ENCODE measurements around the gene SUPT4H1. TPM values are rescaled to one million over a fixed set of nuclear protein-coding genes. Genes with fewer than 3 reads are reported as not detected.
"Not testable (repeated sequence)": the region's sequence is repeated elsewhere in the genome, so short reads cannot be mapped to it uniquely, and the experiment has no call there.

Gene SUPT4H1
- polyA plus RNA-seq, 1 donor (not counting 4 experiments of a cell fraction or from before 2014, with no cell fraction given) = 206 TPM

DNA sequence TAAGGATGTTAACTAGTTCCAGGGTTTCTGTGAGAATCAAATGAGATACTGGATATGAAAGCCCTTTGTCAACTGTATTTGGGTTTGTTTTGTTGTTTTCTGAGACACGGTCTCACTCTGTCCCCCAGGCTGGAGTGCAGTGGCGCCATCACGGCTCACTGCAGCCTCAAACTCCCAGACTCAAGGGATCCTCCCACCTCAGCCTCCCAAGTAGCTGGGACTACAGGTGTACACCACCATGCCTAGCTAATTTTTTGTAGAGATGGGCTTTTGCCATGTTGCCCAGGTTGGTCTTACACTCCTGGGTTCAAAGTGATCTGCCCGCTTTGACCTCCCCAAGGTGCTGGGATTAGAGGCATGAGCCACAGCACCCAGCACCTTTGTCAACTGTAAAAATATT lies 8.9 kb downstream of the SUPT4H1 start:
- Histone ChIP-seq H3K36me3 (ENCODE audit: control insufficient read depth in 2 of 2, extremely low read depth in 1 of 2, insufficient read depth in 2 of 2, low read length in 2 of 2) (peaks cover 19 to 33% of the 10 kb centered on the region in 2 experiments), H3K79me2 (ENCODE audit: control insufficient read depth, insufficient read depth, low read length) (no peaks in the 10 kb centered on the region), H3K27me3 (ENCODE audit: control insufficient read depth, extremely low read depth, insufficient read depth, low read length) (no peaks in the 10 kb centered on the region), H2AFZ (ENCODE audit: control insufficient read depth, low read length) (no peak overlapping the region), H3K9me3 (ENCODE audit: control insufficient read depth, low read depth, low read length) (no peaks in the 10 kb centered on the region), H4K20me1 (ENCODE audit: control insufficient read depth, extremely low read depth, insufficient read depth, low read length) (no peaks in the 10 kb centered on the region), H3K27ac (ENCODE audit: control insufficient read depth, insufficient read depth, low read length) (no peak overlapping the region), H3K9me1 (ENCODE audit: control insufficient read depth, extremely low read depth, insufficient read depth, low read length) (no peaks in the 10 kb centered on the region), H3K4me2 (ENCODE audit: control insufficient read depth, extremely low read depth, insufficient read depth, low read depth, low read length) (no peak overlapping the region), H3K4me3 (ENCODE audit: control insufficient read depth in 2 of 3, extremely low read depth in 1 of 3, insufficient read depth in 2 of 3, low read depth in 1 of 3, low read length in 3 of 3) (no peak overlapping the region), H3K4me1 (ENCODE audit: control insufficient read depth, extremely low read depth, insufficient read depth, low read length) (peaks cover 4% of the 10 kb centered on the region), H3K9ac (ENCODE audit: control insufficient read depth, extremely low read depth, insufficient read depth, low read length) (no peak overlapping the region)
- dilution Hi-C loops (cut with MboI; ENCODE audit: extremely low pct_ligation_motif_present, low sequenced_read_pairs) = no loop called here
- TF ChIP-seq, protein P1, sequence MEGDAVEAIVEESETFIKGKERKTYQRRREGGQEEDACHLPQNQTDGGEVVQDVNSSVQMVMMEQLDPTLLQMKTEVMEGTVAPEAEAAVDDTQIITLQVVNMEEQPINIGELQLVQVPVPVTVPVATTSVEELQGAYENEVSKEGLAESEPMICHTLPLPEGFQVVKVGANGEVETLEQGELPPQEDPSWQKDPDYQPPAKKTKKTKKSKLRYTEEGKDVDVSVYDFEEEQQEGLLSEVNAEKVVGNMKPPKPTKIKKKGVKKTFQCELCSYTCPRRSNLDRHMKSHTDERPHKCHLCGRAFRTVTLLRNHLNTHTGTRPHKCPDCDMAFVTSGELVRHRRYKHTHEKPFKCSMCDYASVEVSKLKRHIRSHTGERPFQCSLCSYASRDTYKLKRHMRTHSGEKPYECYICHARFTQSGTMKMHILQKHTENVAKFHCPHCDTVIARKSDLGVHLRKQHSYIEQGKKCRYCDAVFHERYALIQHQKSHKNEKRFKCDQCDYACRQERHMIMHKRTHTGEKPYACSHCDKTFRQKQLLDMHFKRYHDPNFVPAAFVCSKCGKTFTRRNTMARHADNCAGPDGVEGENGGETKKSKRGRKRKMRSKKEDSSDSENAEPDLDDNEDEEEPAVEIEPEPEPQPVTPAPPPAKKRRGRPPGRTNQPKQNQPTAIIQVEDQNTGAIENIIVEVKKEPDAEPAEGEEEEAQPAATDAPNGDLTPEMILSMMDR (optimal IDR thresholded peaks at IDR 0.05 in 1 of 3, IDR thresholded peaks at IDR 0.05 in 1 of 3, conservative IDR thresholded peaks at IDR 0.05 in 1 of 3; ENCODE audit: extremely low read depth in 1 of 3, insufficient read depth in 2 of 3, low read length in 3 of 3) = no peak
- TF ChIP-seq EZH2 (IDR thresholded peaks at IDR 0.05; ENCODE audit: low read length) = no peak
- DNase-seq (ENCODE audit: low read depth, low spot score) (no peak), FAIRE-seq (no peak)

- dilution Hi-C loops (cut with MboI; ENCODE audit: extremely low pct_ligation_motif_present, low sequenced_read_pairs) = no loop called here
- peaks cover 4% of the 10 kb centered on the region for H3K4me1 ChIP-seq (ENCODE audit: control insufficient read depth, extremely low read depth, insufficient read depth, low read length)
- H3K79me2 ChIP-seq (ENCODE audit: control insufficient read depth, insufficient read depth, low read length) = no peaks in the 10 kb centered on the region
- H3K27ac ChIP-seq (ENCODE audit: control insufficient read depth, insufficient read depth, low read length) = no peak overlapping the region
- H3K9me3 ChIP-seq (ENCODE audit: control insufficient read depth, low read depth, low read length) = no peaks in the 10 kb centered on the region
- FAIRE-seq = no peak
- peaks cover 15 to 23% of the 10 kb centered on the region in 2 experiments for H3K36me3 ChIP-seq (ENCODE audit: control insufficient read depth in 2 of 2, extremely low read depth in 1 of 2, insufficient read depth in 2 of 2, low read length in 2 of 2)
- TF ChIP-seq EZH2 (IDR thresholded peaks at IDR 0.05; ENCODE audit: low read length) = no peak
- TF ChIP-seq, protein P1 (optimal IDR thresholded peaks at IDR 0.05 in 1 of 3, IDR thresholded peaks at IDR 0.05 in 1 of 3, conservative IDR thresholded peaks at IDR 0.05 in 1 of 3; ENCODE audit: extremely low read depth in 1 of 3, insufficient read depth in 2 of 3, low read length in 3 of 3) = no peak
- no peak overlapping the region for H3K4me3 ChIP-seq (ENCODE audit: control insufficient read depth in 2 of 3, extremely low read depth in 1 of 3, insufficient read depth in 2 of 3, low read depth in 1 of 3, low read length in 3 of 3)
- H3K27me3 ChIP-seq (ENCODE audit: control insufficient read depth, extremely low read depth, insufficient read depth, low read length) = no peaks in the 10 kb centered on the region
- no peaks in the 10 kb centered on the region for H3K9me1 ChIP-seq (ENCODE audit: control insufficient read depth, extremely low read depth, insufficient read depth, low read length)
- no peak for DNase-seq (ENCODE audit: low read depth, low spot score)
- no peak overlapping the region for H3K4me2 ChIP-seq (ENCODE audit: control insufficient read depth, extremely low read depth, insufficient read depth, low read depth, low read length)
- no peaks in the 10 kb centered on the region for H4K20me1 ChIP-seq (ENCODE audit: control insufficient read depth, extremely low read depth, insufficient read depth, low read length)
- no peak overlapping the region for H3K9ac ChIP-seq (ENCODE audit: control insufficient read depth, extremely low read depth, insufficient read depth, low read length)
- no peak overlapping the region for H2AFZ ChIP-seq (ENCODE audit: control insufficient read depth, low read length)
Measured at GRCh38 chr17:58341861-58342475, 10.0 kb downstream of the SUPT4H1 start.

DNA sequence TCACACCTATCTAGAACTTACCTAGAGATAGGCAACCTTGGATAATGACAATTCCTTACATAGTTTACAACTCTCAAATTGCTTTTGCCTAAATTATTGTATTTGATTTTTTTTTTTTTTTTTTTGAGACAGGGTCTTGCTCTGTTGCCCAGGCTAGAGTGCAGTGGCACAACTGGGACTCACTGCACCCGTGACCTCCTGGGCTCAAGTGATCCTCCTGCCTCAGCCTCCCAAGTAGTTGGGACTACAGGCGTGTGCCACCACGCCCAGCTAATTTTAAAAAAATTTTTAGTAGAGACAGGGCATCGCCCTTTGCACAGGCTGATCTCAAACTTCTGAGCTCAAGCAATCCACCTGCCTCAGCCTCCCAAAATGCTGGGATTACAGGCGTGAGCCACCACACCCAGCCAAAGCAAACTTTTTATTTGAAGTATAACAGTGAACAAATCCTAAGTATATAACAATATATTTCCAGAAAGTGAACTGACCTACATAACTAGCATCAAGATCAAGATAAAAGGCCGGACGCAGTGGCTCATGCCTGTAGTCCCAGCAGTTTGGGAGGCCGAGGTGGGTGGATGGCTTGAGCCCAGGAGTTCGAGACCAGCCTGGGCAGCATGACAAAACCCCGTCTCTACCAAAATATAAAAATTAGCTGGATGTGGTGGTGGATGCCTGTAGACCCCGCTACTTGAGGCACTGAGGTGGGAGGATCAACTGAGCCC lies 10.7 kb downstream of the SUPT4H1 start:
- DNase-seq (ENCODE audit: low read depth, low spot score); H3K4me3 ChIP-seq (ENCODE audit: control insufficient read depth in 2 of 3, extremely low read depth in 1 of 3, insufficient read depth in 2 of 3, low read depth in 1 of 3, low read length in 3 of 3); H3K9me3 ChIP-seq (ENCODE audit: control insufficient read depth, low read depth, low read length); H3K79me2 ChIP-seq (ENCODE audit: control insufficient read depth, insufficient read depth, low read length); H3K27me3 ChIP-seq (ENCODE audit: control insufficient read depth, extremely low read depth, insufficient read depth, low read length); H3K9me1 ChIP-seq (ENCODE audit: control insufficient read depth, extremely low read depth, insufficient read depth, low read length); dilution Hi-C loops (cut with MboI; ENCODE audit: extremely low pct_ligation_motif_present, low sequenced_read_pairs); H2AFZ ChIP-seq (ENCODE audit: control insufficient read depth, low read length); H3K9ac ChIP-seq (ENCODE audit: control insufficient read depth, extremely low read depth, insufficient read depth, low read length); H3K4me1 ChIP-seq (ENCODE audit: control insufficient read depth, extremely low read depth, insufficient read depth, low read length); H4K20me1 ChIP-seq (ENCODE audit: control insufficient read depth, extremely low read depth, insufficient read depth, low read length); FAIRE-seq; H3K27ac ChIP-seq (ENCODE audit: control insufficient read depth, insufficient read depth, low read length); H3K4me2 ChIP-seq (ENCODE audit: control insufficient read depth, extremely low read depth, insufficient read depth, low read depth, low read length): not testable (repeated sequence)
- peaks cover 15 to 22% of the 10 kb centered on the region in 2 experiments for H3K36me3 ChIP-seq (ENCODE audit: control insufficient read depth in 2 of 2, extremely low read depth in 1 of 2, insufficient read depth in 2 of 2, low read length in 2 of 2)
